ENCODE results near the gene FCGBP.

FCGBP gene

GRCh38 chr19:39915848-39916215 is 18.6 kb downstream of the FCGBP start:
- Histone ChIP-seq H3K4me3 (ENCODE audit: insufficient read depth, low read length, poor library complexity, severe bottlenecking) (no peak overlapping the region), H3K9me2 (replicated peaks; ENCODE audit: insufficient read depth, low read length) (no peaks in the 10 kb centered on the region), H3F3A (ENCODE audit: insufficient read depth) (no peaks in the 10 kb centered on the region), H3K27me3 (ENCODE audit: low read length) (no peaks in the 10 kb centered on the region), H3K79me2 (ENCODE audit: insufficient read depth, low read length) (no peaks in the 10 kb centered on the region), H3K9me3 (ENCODE audit: insufficient read depth, low read length) (no peaks in the 10 kb centered on the region), H3K4me2 (ENCODE audit: low read depth, low read length, poor library complexity, severe bottlenecking) (no peak overlapping the region), H2AFZ (ENCODE audit: low read depth, low read length, severe bottlenecking) (no peak overlapping the region), H4K20me1 (ENCODE audit: low read depth, low read length) (no peaks in the 10 kb centered on the region), H3K36me3 (ENCODE audit: low read length) (no peaks in the 10 kb centered on the region), H3K9ac (ENCODE audit: low read length) (no peak overlapping the region), H3K27ac (ENCODE audit: low read depth, low read length) (no peak overlapping the region)
- TF ChIP-seq EZH2phosphoT487 (conservative IDR thresholded peaks at IDR 0.05; ENCODE audit: low read length) (no peak), CTCF (IDR thresholded peaks at IDR 0.05; ENCODE audit: insufficient read depth, low read length, poor library complexity, severe bottlenecking) (no peak)

GRCh38 chr19:39915101-39915847 is 19.2 kb downstream of the FCGBP start:
- H3K9me2 ChIP-seq (replicated peaks; ENCODE audit: insufficient read depth, low read length) = no peaks in the 10 kb centered on the region
- no peak overlapping the region for H3K27ac ChIP-seq (ENCODE audit: low read depth, low read length)
- no peak overlapping the region for H3K4me3 ChIP-seq (ENCODE audit: insufficient read depth, low read length, poor library complexity, severe bottlenecking)
- no peaks in the 10 kb centered on the region for H3K36me3 ChIP-seq (ENCODE audit: low read length)
- no peak overlapping the region for H3K9ac ChIP-seq (ENCODE audit: low read length)
- no peak overlapping the region for H2AFZ ChIP-seq (ENCODE audit: low read depth, low read length, severe bottlenecking)
- H3K79me2 ChIP-seq (ENCODE audit: insufficient read depth, low read length) = no peaks in the 10 kb centered on the region
- no peak for TF ChIP-seq EZH2phosphoT487 (conservative IDR thresholded peaks at IDR 0.05; ENCODE audit: low read length)
- TF ChIP-seq CTCF (IDR thresholded peaks at IDR 0.05; ENCODE audit: insufficient read depth, low read length, poor library complexity, severe bottlenecking) = no peak
- H4K20me1 ChIP-seq (ENCODE audit: low read depth, low read length) = no peaks in the 10 kb centered on the region
- no peaks in the 10 kb centered on the region for H3K27me3 ChIP-seq (ENCODE audit: low read length)
- H3F3A ChIP-seq (ENCODE audit: insufficient read depth) = no peaks in the 10 kb centered on the region
- H3K4me2 ChIP-seq (ENCODE audit: low read depth, low read length, poor library complexity, severe bottlenecking) = no peak overlapping the region
- H3K9me3 ChIP-seq (ENCODE audit: insufficient read depth, low read length) = no peaks in the 10 kb centered on the region

- no peak overlapping the region for H3K9ac ChIP-seq (ENCODE audit: low read length)
- H4K20me1 ChIP-seq (ENCODE audit: low read depth, low read length) = no peaks in the 10 kb centered on the region
- no peak overlapping the region for H2AFZ ChIP-seq (ENCODE audit: low read depth, low read length, severe bottlenecking)
- no peaks in the 10 kb centered on the region for H3K27me3 ChIP-seq (ENCODE audit: low read length)
- no peak overlapping the region for H3K4me2 ChIP-seq (ENCODE audit: low read depth, low read length, poor library complexity, severe bottlenecking)
- H3K9me3 ChIP-seq (ENCODE audit: insufficient read depth, low read length) = no peaks in the 10 kb centered on the region
- no peak overlapping the region for H3K27ac ChIP-seq (ENCODE audit: low read depth, low read length)
- H3K9me2 ChIP-seq (replicated peaks; ENCODE audit: insufficient read depth, low read length) = no peaks in the 10 kb centered on the region
- no peaks in the 10 kb centered on the region for H3K36me3 ChIP-seq (ENCODE audit: low read length)
- no peaks in the 10 kb centered on the region for H3K79me2 ChIP-seq (ENCODE audit: insufficient read depth, low read length)
- H3F3A ChIP-seq (ENCODE audit: insufficient read depth) = no peaks in the 10 kb centered on the region
- TF ChIP-seq CTCF (IDR thresholded peaks at IDR 0.05; ENCODE audit: insufficient read depth, low read length, poor library complexity, severe bottlenecking) (no peak), EZH2phosphoT487 (conservative IDR thresholded peaks at IDR 0.05; ENCODE audit: low read length) (no peak)
- H3K4me3 ChIP-seq (ENCODE audit: insufficient read depth, low read length, poor library complexity, severe bottlenecking) = no peak overlapping the region
Measured at GRCh38 chr19:39913682-39914333, 20.6 kb downstream of the FCGBP start.

Measured in SU-DHL-6 (cell line).